ENCODE measurements around the gene RNF113B. TPM values are rescaled to one million over a fixed set of nuclear protein-coding genes. Genes with fewer than 3 reads are reported as not detected.

Gene RNF113B
- total and polyA plus RNA-seq, 2 of the 13 experiments (the other 11 are each of a cell fraction or from before 2014, with no cell fraction given), result not detected

DNA sequence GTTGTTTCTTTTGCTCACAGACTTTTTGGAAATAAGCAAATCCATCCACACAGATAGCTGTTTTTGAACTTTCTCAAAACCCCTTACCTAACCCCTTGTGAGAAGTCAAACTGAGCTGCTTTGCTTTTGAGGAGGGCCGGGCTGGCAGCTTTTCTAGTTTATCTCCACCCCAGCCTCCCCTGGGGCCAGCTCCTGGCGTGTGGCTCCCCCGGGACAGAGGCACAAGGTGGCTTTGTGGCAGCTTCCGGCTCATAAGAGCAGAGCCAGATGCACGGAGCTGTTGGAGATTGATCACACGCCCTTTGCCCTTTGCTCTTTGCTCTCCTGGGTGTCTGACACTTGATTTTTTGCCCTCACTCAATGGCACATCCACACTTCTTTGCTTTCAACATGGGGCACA is 24.9 kb upstream of the RNF113B start (continued):
- TF ChIP-seq, protein P1, sequence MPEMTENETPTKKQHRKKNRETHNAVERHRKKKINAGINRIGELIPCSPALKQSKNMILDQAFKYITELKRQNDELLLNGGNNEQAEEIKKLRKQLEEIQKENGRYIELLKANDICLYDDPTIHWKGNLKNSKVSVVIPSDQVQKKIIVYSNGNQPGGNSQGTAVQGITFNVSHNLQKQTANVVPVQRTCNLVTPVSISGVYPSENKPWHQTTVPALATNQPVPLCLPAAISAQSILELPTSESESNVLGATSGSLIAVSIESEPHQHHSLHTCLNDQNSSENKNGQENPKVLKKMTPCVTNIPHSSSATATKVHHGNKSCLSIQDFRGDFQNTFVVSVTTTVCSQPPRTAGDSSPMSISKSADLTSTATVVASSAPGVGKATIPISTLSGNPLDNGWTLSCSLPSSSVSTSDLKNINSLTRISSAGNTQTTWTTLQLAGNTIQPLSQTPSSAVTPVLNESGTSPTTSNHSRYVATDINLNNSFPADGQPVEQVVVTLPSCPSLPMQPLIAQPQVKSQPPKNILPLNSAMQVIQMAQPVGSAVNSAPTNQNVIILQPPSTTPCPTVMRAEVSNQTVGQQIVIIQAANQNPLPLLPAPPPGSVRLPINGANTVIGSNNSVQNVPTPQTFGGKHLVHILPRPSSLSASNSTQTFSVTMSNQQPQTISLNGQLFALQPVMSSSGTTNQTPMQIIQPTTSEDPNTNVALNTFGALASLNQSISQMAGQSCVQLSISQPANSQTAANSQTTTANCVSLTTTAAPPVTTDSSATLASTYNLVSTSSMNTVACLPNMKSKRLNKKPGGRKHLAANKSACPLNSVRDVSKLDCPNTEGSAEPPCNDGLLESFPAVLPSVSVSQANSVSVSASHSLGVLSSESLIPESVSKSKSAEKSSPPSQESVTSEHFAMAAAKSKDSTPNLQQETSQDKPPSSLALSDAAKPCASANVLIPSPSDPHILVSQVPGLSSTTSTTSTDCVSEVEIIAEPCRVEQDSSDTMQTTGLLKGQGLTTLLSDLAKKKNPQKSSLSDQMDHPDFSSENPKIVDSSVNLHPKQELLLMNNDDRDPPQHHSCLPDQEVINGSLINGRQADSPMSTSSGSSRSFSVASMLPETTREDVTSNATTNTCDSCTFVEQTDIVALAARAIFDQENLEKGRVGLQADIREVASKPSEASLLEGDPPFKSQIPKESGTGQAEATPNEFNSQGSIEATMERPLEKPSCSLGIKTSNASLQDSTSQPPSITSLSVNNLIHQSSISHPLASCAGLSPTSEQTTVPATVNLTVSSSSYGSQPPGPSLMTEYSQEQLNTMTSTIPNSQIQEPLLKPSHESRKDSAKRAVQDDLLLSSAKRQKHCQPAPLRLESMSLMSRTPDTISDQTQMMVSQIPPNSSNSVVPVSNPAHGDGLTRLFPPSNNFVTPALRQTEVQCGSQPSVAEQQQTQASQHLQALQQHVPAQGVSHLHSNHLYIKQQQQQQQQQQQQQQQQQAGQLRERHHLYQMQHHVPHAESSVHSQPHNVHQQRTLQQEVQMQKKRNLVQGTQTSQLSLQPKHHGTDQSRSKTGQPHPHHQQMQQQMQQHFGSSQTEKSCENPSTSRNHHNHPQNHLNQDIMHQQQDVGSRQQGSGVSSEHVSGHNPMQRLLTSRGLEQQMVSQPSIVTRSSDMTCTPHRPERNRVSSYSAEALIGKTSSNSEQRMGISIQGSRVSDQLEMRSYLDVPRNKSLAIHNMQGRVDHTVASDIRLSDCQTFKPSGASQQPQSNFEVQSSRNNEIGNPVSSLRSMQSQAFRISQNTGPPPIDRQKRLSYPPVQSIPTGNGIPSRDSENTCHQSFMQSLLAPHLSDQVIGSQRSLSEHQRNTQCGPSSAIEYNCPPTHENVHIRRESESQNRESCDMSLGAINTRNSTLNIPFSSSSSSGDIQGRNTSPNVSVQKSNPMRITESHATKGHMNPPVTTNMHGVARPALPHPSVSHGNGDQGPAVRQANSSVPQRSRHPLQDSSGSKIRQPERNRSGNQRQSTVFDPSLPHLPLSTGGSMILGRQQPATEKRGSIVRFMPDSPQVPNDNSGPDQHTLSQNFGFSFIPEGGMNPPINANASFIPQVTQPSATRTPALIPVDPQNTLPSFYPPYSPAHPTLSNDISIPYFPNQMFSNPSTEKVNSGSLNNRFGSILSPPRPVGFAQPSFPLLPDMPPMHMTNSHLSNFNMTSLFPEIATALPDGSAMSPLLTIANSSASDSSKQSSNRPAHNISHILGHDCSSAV (CRISPR knock-in tag; IDR thresholded peaks at IDR 0.05; ENCODE audit: borderline replicate concordance), result no peak
- TF ChIP-seq CBFB (CRISPR knock-in tag; IDR thresholded peaks at IDR 0.05), result no peak
- TF ChIP-seq ZGPAT (CRISPR knock-in tag; IDR thresholded peaks at IDR 0.05), result 0 out of 2 replicates have a peak, but pooled peaks have one; percentile 30
- TF ChIP-seq, protein P2, sequence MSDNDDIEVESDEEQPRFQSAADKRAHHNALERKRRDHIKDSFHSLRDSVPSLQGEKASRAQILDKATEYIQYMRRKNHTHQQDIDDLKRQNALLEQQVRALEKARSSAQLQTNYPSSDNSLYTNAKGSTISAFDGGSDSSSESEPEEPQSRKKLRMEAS (IDR thresholded peaks at IDR 0.05), result peak; percentile 47; the same call in 1 of the 2 replicates
- TF ChIP-seq PRDM4 (CRISPR knock-in tag; IDR thresholded peaks at IDR 0.05; ENCODE audit: borderline replicate concordance), result no peak
- TF ChIP-seq DNMT3B (CRISPR knock-in tag; conservative IDR thresholded peaks at IDR 0.05), result no peak
- no peak for TF ChIP-seq KDM5B (CRISPR knock-in tag; IDR thresholded peaks at IDR 0.05; ENCODE audit: borderline replicate concordance)
- no peak for TF ChIP-seq BRCA1 (CRISPR knock-in tag; IDR thresholded peaks at IDR 0.05)
- TF ChIP-seq TP53 (CRISPR knock-in tag; conservative IDR thresholded peaks at IDR 0.05), result no peak
- TF ChIP-seq MTERF4 (CRISPR knock-in tag; IDR thresholded peaks at IDR 0.05), result no peak
- no peak for TF ChIP-seq NFKBIZ (CRISPR knock-in tag; IDR thresholded peaks at IDR 0.05)
- TF ChIP-seq ZNF552 (CRISPR knock-in tag; IDR thresholded peaks at IDR 0.05; ENCODE audit: borderline replicate concordance), result no peak
- no peak for TF ChIP-seq ZNF225 (CRISPR knock-in tag; IDR thresholded peaks at IDR 0.05)
- no peak for TF ChIP-seq ZNF597 (CRISPR knock-in tag; IDR thresholded peaks at IDR 0.05)
- no peak for TF ChIP-seq JUND (CRISPR knock-in tag; IDR thresholded peaks at IDR 0.05)
